ENCODE data around the gene PTPRE. TPM values are rescaled to one million over a fixed set of nuclear protein-coding genes. Genes with fewer than 3 reads are reported as not detected.

The PTPRE gene
- polyA plus RNA-seq, 1 of the 3 experiments (the other 2 are of a cell fraction) = 11.8 TPM

DNA sequence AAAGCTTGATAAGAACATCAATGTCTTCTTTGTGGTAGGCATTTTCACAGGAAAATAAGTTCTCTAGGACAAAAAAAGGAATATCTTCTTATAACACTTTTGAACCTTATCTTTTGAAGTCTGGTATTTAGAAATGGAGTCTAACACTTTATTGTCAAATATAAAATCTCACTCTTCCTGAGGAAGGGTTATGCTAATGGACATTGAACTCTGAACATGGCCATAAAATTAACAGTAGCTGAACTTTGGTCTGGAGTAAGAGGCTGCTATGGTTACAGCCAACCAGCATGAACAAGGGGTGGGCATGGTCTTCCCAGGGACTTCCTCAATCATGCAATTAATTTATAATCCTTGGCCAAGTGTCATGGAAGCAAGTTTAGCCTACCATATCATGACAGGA lies 14.2 kb upstream of the PTPRE start, which contains the start of gene CLRN3 (continued):
- TF ChIP-seq SIN3A (IDR thresholded peaks at IDR 0.05; ENCODE audit: borderline replicate concordance, low read depth, low read length) (no peak), ELF1 (IDR thresholded peaks at IDR 0.05) (no peak)

DNA sequence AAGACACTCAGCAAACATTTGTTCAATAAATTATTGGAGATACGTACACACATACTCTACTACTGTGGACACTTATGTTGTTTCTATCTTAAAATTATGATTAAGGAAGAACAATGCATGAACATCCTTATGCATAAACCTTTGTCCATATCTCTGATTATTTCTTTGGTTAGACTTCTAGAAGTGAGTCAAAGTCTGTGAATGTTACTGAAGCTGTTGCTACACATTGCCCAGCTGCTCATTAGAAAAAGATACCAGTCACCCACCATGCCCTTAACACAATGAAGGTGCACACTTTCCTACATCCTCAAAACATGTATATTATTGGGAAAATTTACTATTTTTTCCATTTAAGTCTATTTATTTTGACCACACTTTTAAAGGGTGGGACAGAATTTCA lies 12.8 kb upstream of the PTPRE start:
- ChIA-PET POLR2A (no interaction called here), CTCF (interaction anchor here (1.5 kb wide), 1 partner anchor 117 kb away, joined by 4 read pairs; no protein-coding TSS in a partner anchor)
- H2AFZ ChIP-seq (ENCODE audit: low read depth) = no peak overlapping the region
- H4K20me1 ChIP-seq (ENCODE audit: insufficient read depth) = no peaks in the 10 kb centered on the region
- H3K4me3 ChIP-seq (ENCODE audit: low read depth in 2 of 2, low read length in 1 of 2) = no peak overlapping the region
- H3K36me3 ChIP-seq (replicated peaks in 1 of 2; ENCODE audit: control insufficient read depth in 1 of 2, insufficient read depth in 2 of 2, low read length in 1 of 2) = no peaks in the 10 kb centered on the region
- H3K9me2 ChIP-seq = no peaks in the 10 kb centered on the region
- H3K9me3 ChIP-seq = no peaks in the 10 kb centered on the region
- no peak overlapping the region for H3K4me2 ChIP-seq
- no peak overlapping the region for H3K27ac ChIP-seq (ENCODE audit: low read depth in 2 of 2, low read length in 1 of 2)
- peaks cover 0 to 6% of the 10 kb centered on the region in 2 experiments; a peak in 1 of 4 replicates for H3K4me1 ChIP-seq (ENCODE audit: control insufficient read depth in 1 of 2, insufficient read depth in 2 of 2, low read depth in 1 of 2, low read length in 1 of 2)
- no peak for TF ChIP-seq SIN3A (IDR thresholded peaks at IDR 0.05; ENCODE audit: borderline replicate concordance, low read depth, low read length)
- TF ChIP-seq EP300 (IDR thresholded peaks at IDR 0.05; ENCODE audit: borderline replicate concordance in 1 of 2, low read depth in 1 of 2, low read length in 1 of 2) = no peak
- no peak for TF ChIP-seq EZH2phosphoT487 (IDR thresholded peaks at IDR 0.05; ENCODE audit: borderline replicate concordance, low read depth)
- no peak for TF ChIP-seq MAX (IDR thresholded peaks at IDR 0.05; ENCODE audit: low read depth)
- TF ChIP-seq CHD2 (IDR thresholded peaks at IDR 0.05; ENCODE audit: low read length, partially characterized antibody) = no peak
- TF ChIP-seq, protein P1, sequence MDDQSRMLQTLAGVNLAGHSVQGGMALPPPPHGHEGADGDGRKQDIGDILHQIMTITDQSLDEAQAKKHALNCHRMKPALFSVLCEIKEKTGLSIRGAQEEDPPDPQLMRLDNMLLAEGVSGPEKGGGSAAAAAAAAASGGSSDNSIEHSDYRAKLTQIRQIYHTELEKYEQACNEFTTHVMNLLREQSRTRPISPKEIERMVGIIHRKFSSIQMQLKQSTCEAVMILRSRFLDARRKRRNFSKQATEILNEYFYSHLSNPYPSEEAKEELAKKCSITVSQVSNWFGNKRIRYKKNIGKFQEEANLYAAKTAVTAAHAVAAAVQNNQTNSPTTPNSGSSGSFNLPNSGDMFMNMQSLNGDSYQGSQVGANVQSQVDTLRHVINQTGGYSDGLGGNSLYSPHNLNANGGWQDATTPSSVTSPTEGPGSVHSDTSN (IDR thresholded peaks at IDR 0.05) = no peak
- no peak for TF ChIP-seq RXRA (IDR thresholded peaks at IDR 0.05; ENCODE audit: borderline replicate concordance, low read depth)
- no peaks in the 10 kb centered on the region for H3K79me2 ChIP-seq (ENCODE audit: insufficient read depth)
- H3K27me3 ChIP-seq (ENCODE audit: insufficient read depth) = no peaks in the 10 kb centered on the region
- WGBS (ENCODE audit: low lambda C conversion rate) = 81% methylated on average over 1 of the region's 1 CpG
- no peak overlapping the region for H3K9ac ChIP-seq
- H3F3A ChIP-seq (replicated peaks; ENCODE audit: insufficient read depth) = no peaks in the 10 kb centered on the region
- DNase-seq = no peak

GRCh38 chr10:127896590-127896989 lies 10.3 kb upstream of the PTPRE start:
- no peak overlapping the region for H3K9ac ChIP-seq
- no peaks in the 10 kb centered on the region for H3K9me2 ChIP-seq
- H3K27ac ChIP-seq (ENCODE audit: low read depth in 2 of 2, low read length in 1 of 2) = no peak overlapping the region
- ChIA-PET POLR2A (no interaction called here), CTCF (no interaction called here)
- no peaks in the 10 kb centered on the region for H3K79me2 ChIP-seq (ENCODE audit: insufficient read depth)
- no peaks in the 10 kb centered on the region for H3K27me3 ChIP-seq (ENCODE audit: insufficient read depth)
- H2AFZ ChIP-seq (ENCODE audit: low read depth) = no peak overlapping the region
- no peak overlapping the region for H3K4me2 ChIP-seq
- no peaks in the 10 kb centered on the region for H3F3A ChIP-seq (replicated peaks; ENCODE audit: insufficient read depth)
- TF ChIP-seq, protein P2, sequence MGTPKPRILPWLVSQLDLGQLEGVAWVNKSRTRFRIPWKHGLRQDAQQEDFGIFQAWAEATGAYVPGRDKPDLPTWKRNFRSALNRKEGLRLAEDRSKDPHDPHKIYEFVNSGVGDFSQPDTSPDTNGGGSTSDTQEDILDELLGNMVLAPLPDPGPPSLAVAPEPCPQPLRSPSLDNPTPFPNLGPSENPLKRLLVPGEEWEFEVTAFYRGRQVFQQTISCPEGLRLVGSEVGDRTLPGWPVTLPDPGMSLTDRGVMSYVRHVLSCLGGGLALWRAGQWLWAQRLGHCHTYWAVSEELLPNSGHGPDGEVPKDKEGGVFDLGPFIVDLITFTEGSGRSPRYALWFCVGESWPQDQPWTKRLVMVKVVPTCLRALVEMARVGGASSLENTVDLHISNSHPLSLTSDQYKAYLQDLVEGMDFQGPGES (IDR thresholded peaks at IDR 0.05; ENCODE audit: low read depth, low read length) = no peak
- no peak for TF ChIP-seq ELF1 (IDR thresholded peaks at IDR 0.05)
- no peak for TF ChIP-seq MXI1 (IDR thresholded peaks at IDR 0.05; ENCODE audit: low read depth, low read length)
- TF ChIP-seq SIN3A (IDR thresholded peaks at IDR 0.05; ENCODE audit: borderline replicate concordance, low read depth, low read length) = no peak
- TF ChIP-seq JUND (IDR thresholded peaks at IDR 0.05) = no peak
- TF ChIP-seq REST (IDR thresholded peaks at IDR 0.05; ENCODE audit: low read depth, low read length) = no peak
- no peak for TF ChIP-seq EZH2phosphoT487 (IDR thresholded peaks at IDR 0.05; ENCODE audit: borderline replicate concordance, low read depth)
- no peak for DNase-seq
- no peak overlapping the region for H3K4me3 ChIP-seq (ENCODE audit: low read depth in 2 of 2, low read length in 1 of 2)
- no peaks in the 10 kb centered on the region for H4K20me1 ChIP-seq (ENCODE audit: insufficient read depth)
- H3K36me3 ChIP-seq (replicated peaks in 1 of 2; ENCODE audit: control insufficient read depth in 1 of 2, insufficient read depth in 2 of 2, low read length in 1 of 2) = no peaks in the 10 kb centered on the region
- H3K4me1 ChIP-seq (ENCODE audit: control insufficient read depth in 1 of 2, insufficient read depth in 2 of 2, low read depth in 1 of 2, low read length in 1 of 2) = no peaks in the 10 kb centered on the region
- H3K9me3 ChIP-seq = no peaks in the 10 kb centered on the region
